Measurements from ENCODE around the gene GGTLC1. TPM values are rescaled to one million over a fixed set of nuclear protein-coding genes. Genes with fewer than 3 reads are reported as not detected.

The GGTLC1 gene
- total and polyA plus RNA-seq, 2 experiments from 2014 or later, result not detected

GRCh38 chr20:23998392-23998791 is 9.8 kb upstream of the GGTLC1 start:
- no peaks in the 10 kb centered on the region for H3K9me2 ChIP-seq (ENCODE audit: insufficient read depth)
- H3K79me2 ChIP-seq (replicated peaks; ENCODE audit: insufficient read depth), result no peaks in the 10 kb centered on the region
- TF ChIP-seq EZH2phosphoT487 (IDR thresholded peaks at IDR 0.05; ENCODE audit: unreplicated experiment) (no peak), ETS1 (IDR thresholded peaks at IDR 0.05) (no peak), ZNF114 (CRISPR knock-in tag; IDR thresholded peaks at IDR 0.05) (no peak), JUNB (IDR thresholded peaks at IDR 0.05; ENCODE audit: unreplicated experiment) (no peak), CREB1 (CRISPR knock-in tag; IDR thresholded peaks at IDR 0.05; ENCODE audit: low read depth) (no peak), ZNF462 (CRISPR knock-in tag; IDR thresholded peaks at IDR 0.05) (no peak), NANOG (IDR thresholded peaks at IDR 0.05; ENCODE audit: borderline replicate concordance) (no peak), REST (IDR thresholded peaks at IDR 0.05; ENCODE audit: unreplicated experiment) (no peak), ZNF331 (CRISPR knock-in tag; IDR thresholded peaks at IDR 0.05; ENCODE audit: low read depth) (no peak), CTCF (conservative IDR thresholded peaks at IDR 0.05; ENCODE audit: low read depth in 2 of 2) (no peak; a peak in 1 of 4 replicates), EZH2 (IDR thresholded peaks at IDR 0.05; ENCODE audit: low read depth, unreplicated experiment) (no peak), POLR2AphosphoS5 (IDR thresholded peaks at IDR 0.05; ENCODE audit: low read depth) (no peak), STAT1 (IDR thresholded peaks at IDR 0.05; ENCODE audit: unreplicated experiment) (no peak)
- Mint-ChIP-seq H3K4me1 (peaks cover 5% of the 10 kb centered on the region; the same call in 2 of the 3 replicates), H3K9me3 (no peaks in the 10 kb centered on the region), H3K27me3 (ENCODE audit: insufficient read depth, low read depth, poor library complexity) (peaks cover 14% of the 10 kb centered on the region), H3K27ac (no peak overlapping the region), H3K36me3 (ENCODE audit: low read depth) (no peaks in the 10 kb centered on the region), H3K4me3 (no peak overlapping the region)
- H3K4me1 ChIP-seq (ENCODE audit: insufficient read depth), result no peaks in the 10 kb centered on the region
- no peaks in the 10 kb centered on the region for H3K36me3 ChIP-seq (ENCODE audit: insufficient read depth)
- H3K27me3 ChIP-seq (ENCODE audit: insufficient read depth), result no peaks in the 10 kb centered on the region
- no peak overlapping the region for H3K4me2 ChIP-seq
- H4K20me1 ChIP-seq (replicated peaks; ENCODE audit: insufficient read depth), result no peaks in the 10 kb centered on the region; the same call in 1 of the 2 replicates
- no peaks in the 10 kb centered on the region for H3F3A ChIP-seq (replicated peaks; ENCODE audit: low read depth)
- ATAC-seq, result no peak
- DNase-seq (ENCODE audit: low spot score), result no peak
- no peak overlapping the region for H3K4me3 ChIP-seq
- H3K27ac ChIP-seq (ENCODE audit: low read depth), result no peak overlapping the region
- H2AFZ ChIP-seq, result no peak overlapping the region
